BLaER1 (cell line): ENCODE data around the gene HTRA3.
A peak's percentile ranks its signal among the peaks of the same experiment; 100 is the strongest.
"Not testable (repeated sequence)": the region's sequence is repeated elsewhere in the genome, so short reads cannot be mapped to it uniquely, and the experiment has no call there.

Experiments used
- H3K27ac ChIP-seq: shearing (Covaris generic); formaldehyde crosslinking; 2 replicates; pipeline ENCODE4 v1.8.1; 2022
- H3K27me3 ChIP-seq: shearing (Covaris generic); formaldehyde crosslinking; 2 replicates; pipeline ENCODE4 v1.8.1; 2022
- H3K36me3 ChIP-seq: shearing (Covaris generic); formaldehyde crosslinking; 2 replicates; pipeline ENCODE4 v1.8.1; 2022
- H3K4me1 ChIP-seq: shearing (Covaris generic); formaldehyde crosslinking; 2 replicates; pipeline ENCODE4 v1.8.1; 2022
- H3K4me2 ChIP-seq: shearing (Covaris generic); formaldehyde crosslinking; 2 replicates; pipeline ENCODE4 v1.8.1; 2022
- H3K4me3 ChIP-seq: shearing (Covaris generic); formaldehyde crosslinking; 2 replicates; pipeline ENCODE4 v1.8.1; 2022
- H3K9ac ChIP-seq: shearing (Covaris generic); formaldehyde crosslinking; 2 replicates; pipeline ENCODE4 v1.8.1; 2022
- H3K9me3 ChIP-seq: shearing (Covaris generic); formaldehyde crosslinking; 2 replicates; pipeline ENCODE4 v1.8.1; 2022
- H4K20me1 ChIP-seq: shearing (Covaris generic); formaldehyde crosslinking; 2 replicates; pipeline ENCODE4 v1.8.1; 2022
- Cebpa-rat ChIP-seq: shearing (Covaris generic); IDR thresholded peaks from 2 replicates; pipeline ENCODE4 v1.8.1; 2022

The HTRA3 gene

GRCh38 chr4:8343967-8344331, 74.4 kb downstream of the HTRA3 start:
- H3K27me3 ChIP-seq: peaks cover 18% of the 10 kb centered on the region
- no peak overlapping the region for H3K4me3 ChIP-seq
- peaks cover 17% of the 10 kb centered on the region for H3K9me3 ChIP-seq
- H3K36me3 ChIP-seq: no peaks in the 10 kb centered on the region
- H3K9ac ChIP-seq: no peak overlapping the region
- H4K20me1 ChIP-seq: no peaks in the 10 kb centered on the region
- peaks cover 32% of the 10 kb centered on the region for H3K4me1 ChIP-seq
- no peak overlapping the region for H3K27ac ChIP-seq
- no peak overlapping the region for H3K4me2 ChIP-seq
- no peak for TF ChIP-seq Cebpa-rat

- Histone ChIP-seq H4K20me1 (no peaks in the 10 kb centered on the region), H3K36me3 (no peaks in the 10 kb centered on the region), H3K9me3 (peaks cover 17% of the 10 kb centered on the region), H3K9ac (no peak overlapping the region), H3K4me2 (no peak overlapping the region), H3K4me3 (no peak overlapping the region), H3K4me1 (peaks cover 32% of the 10 kb centered on the region), H3K27ac (no peak overlapping the region), H3K27me3 (peaks cover 18% of the 10 kb centered on the region)
- no peak for TF ChIP-seq Cebpa-rat
These were observed 74.8 kb downstream of the HTRA3 start for GRCh38 chr4:8344377-8344776.

GRCh38 chr4:8345053-8345945, 75.7 kb downstream of the HTRA3 start:
- Histone ChIP-seq H3K4me3 (no peak overlapping the region), H4K20me1 (no peaks in the 10 kb centered on the region), H3K4me2 (no peak overlapping the region), H3K9ac (no peak overlapping the region), H3K4me1 (peaks cover 33% of the 10 kb centered on the region), H3K9me3 (peaks cover 17% of the 10 kb centered on the region), H3K36me3 (no peaks in the 10 kb centered on the region), H3K27ac (no peak overlapping the region), H3K27me3 (peaks cover 18% of the 10 kb centered on the region)
- TF ChIP-seq Cebpa-rat: no peak

- no peak for TF ChIP-seq Cebpa-rat
- no peak overlapping the region for H3K27ac ChIP-seq
These were observed 76.6 kb downstream of the HTRA3 start for GRCh38 chr4:8345946-8346814.

GRCh38 chr4:8346838-8347605, 77.5 kb downstream of the HTRA3 start:
- H3K4me3 ChIP-seq: no peak overlapping the region
- 0 out of 2 replicates have a peak overlapping the region, but pooled peaks have one; percentile 62 for H3K4me2 ChIP-seq
- no peak overlapping the region for H3K27ac ChIP-seq
- no peak overlapping the region for H3K9ac ChIP-seq
- no peak for TF ChIP-seq Cebpa-rat
- peaks cover under 1% of the 10 kb centered on the region for H3K9me3 ChIP-seq
- H4K20me1 ChIP-seq: peaks cover 1% of the 10 kb centered on the region; the same call in 1 of the 2 replicates
- peaks cover 50% of the 10 kb centered on the region for H3K4me1 ChIP-seq
- H3K36me3 ChIP-seq: no peaks in the 10 kb centered on the region
- peaks cover 15% of the 10 kb centered on the region for H3K27me3 ChIP-seq

More at GRCh38 chr4:8345946-8346814, 76.6 kb downstream of the HTRA3 start:
- no peak overlapping the region for H3K4me3 ChIP-seq
- no peaks in the 10 kb centered on the region for H4K20me1 ChIP-seq
- peaks cover 42% of the 10 kb centered on the region for H3K4me1 ChIP-seq
- H3K36me3 ChIP-seq: no peaks in the 10 kb centered on the region
- H3K4me2 ChIP-seq: no peak overlapping the region
- no peak overlapping the region for H3K9ac ChIP-seq
- peaks cover 18% of the 10 kb centered on the region for H3K27me3 ChIP-seq
- H3K9me3 ChIP-seq: peaks cover 9% of the 10 kb centered on the region

GRCh38 chr4:8347660-8348059, 78.1 kb downstream of the HTRA3 start:
- no peak overlapping the region for H3K27ac ChIP-seq
- peaks cover 50% of the 10 kb centered on the region for H3K4me1 ChIP-seq
- no peak overlapping the region for H3K9ac ChIP-seq
- no peaks in the 10 kb centered on the region for H3K36me3 ChIP-seq
- peaks cover 9% of the 10 kb centered on the region for H3K27me3 ChIP-seq
- H3K9me3 ChIP-seq: no peaks in the 10 kb centered on the region
- H4K20me1 ChIP-seq: peaks cover 7% of the 10 kb centered on the region
- peak overlapping the region; percentile 62 for H3K4me2 ChIP-seq
- H3K4me3 ChIP-seq: no peak overlapping the region
- TF ChIP-seq Cebpa-rat: no peak

GRCh38 chr4:8348071-8348470, 78.5 kb downstream of the HTRA3 start:
- H4K20me1 ChIP-seq: peaks cover 12% of the 10 kb centered on the region
- H3K4me3 ChIP-seq: no peak overlapping the region
- peaks cover 50% of the 10 kb centered on the region for H3K4me1 ChIP-seq
- no peak overlapping the region for H3K9ac ChIP-seq
- no peak for TF ChIP-seq Cebpa-rat
- H3K9me3 ChIP-seq: no peaks in the 10 kb centered on the region
- peaks cover 5% of the 10 kb centered on the region; the same call in 1 of the 2 replicates for H3K27me3 ChIP-seq
- peak overlapping the region; percentile 62 for H3K4me2 ChIP-seq
- H3K27ac ChIP-seq: no peak overlapping the region
- H3K36me3 ChIP-seq: no peaks in the 10 kb centered on the region

- not testable (repeated sequence) for H3K4me2 ChIP-seq, H3K27ac ChIP-seq, H3K36me3 ChIP-seq, H3K9me3 ChIP-seq, H3K9ac ChIP-seq, H3K4me3 ChIP-seq, H3K27me3 ChIP-seq
- peaks cover 21% of the 10 kb centered on the region for H4K20me1 ChIP-seq
- peaks cover 58% of the 10 kb centered on the region for H3K4me1 ChIP-seq
These were observed 79.7 kb downstream of the HTRA3 start for GRCh38 chr4:8349236-8349635.

GRCh38 chr4:8349664-8350236, 80.2 kb downstream of the HTRA3 start:
- no peaks in the 10 kb centered on the region for H3K9me3 ChIP-seq
- no peak overlapping the region for H3K4me3 ChIP-seq
- TF ChIP-seq Cebpa-rat: no peak
- no peaks in the 10 kb centered on the region for H3K27me3 ChIP-seq
- H3K27ac ChIP-seq: no peak overlapping the region
- no peaks in the 10 kb centered on the region for H3K36me3 ChIP-seq
- no peak overlapping the region for H3K4me2 ChIP-seq
- no peak overlapping the region for H3K9ac ChIP-seq
- H4K20me1 ChIP-seq: peaks cover 21% of the 10 kb centered on the region
- H3K4me1 ChIP-seq: peaks cover 63% of the 10 kb centered on the region
